GM18526 (cell line): ENCODE data around the gene THEMIS2.

ENCODE experiments used
- POLR2A ChIP-seq: IDR thresholded peaks from 3 replicates; pipeline ENCODE4 v1.6.1; 2011; ENCODE audit not compliant: insufficient read length; ENCODE audit errors: extremely low read depth

The THEMIS2 gene

GRCh38 chr1:27872059-27872801 is at the start of gene THEMIS2:
Gene THEMIS2, plus strand, starts transcription at chr1:27872544. Its CDS starts 28 bp downstream, at chr1:27872572.
- peak; percentile 86 for TF ChIP-seq POLR2A

- TF ChIP-seq POLR2A: no peak
Measured at GRCh38 chr1:27823784-27824183, 48.6 kb upstream of the THEMIS2 start.

- no peak for TF ChIP-seq POLR2A
Measured at GRCh38 chr1:27824411-27824810, 47.9 kb upstream of the THEMIS2 start.

- peak; percentile 95 for TF ChIP-seq POLR2A
Measured at GRCh38 chr1:27830621-27831440, 41.5 kb upstream of the THEMIS2 start, which contains the start of gene PPP1R8. Gene PPP1R8, plus strand, starts transcription at chr1:27830782. Its CDS starts 54 bp downstream, at chr1:27830836.

GRCh38 chr1:27831568-27832410 is 40.6 kb upstream of the THEMIS2 start:
- TF ChIP-seq POLR2A: no peak

- no peak for TF ChIP-seq POLR2A
Measured at GRCh38 chr1:27832762-27833161, 39.6 kb upstream of the THEMIS2 start.

GRCh38 chr1:27833470-27833869 is 38.9 kb upstream of the THEMIS2 start:
- no peak for TF ChIP-seq POLR2A

- TF ChIP-seq POLR2A: no peak
Measured at GRCh38 chr1:27835046-27835445, 37.3 kb upstream of the THEMIS2 start.

- no peak for TF ChIP-seq POLR2A
Measured at GRCh38 chr1:27835501-27835900, 36.8 kb upstream of the THEMIS2 start.

GRCh38 chr1:27849951-27850350 is 22.4 kb upstream of the THEMIS2 start:
- TF ChIP-seq POLR2A: no peak

GRCh38 chr1:27855085-27855484 is 17.3 kb upstream of the THEMIS2 start:
- no peak for TF ChIP-seq POLR2A

- no peak for TF ChIP-seq POLR2A
Measured at GRCh38 chr1:27856561-27857343, 15.6 kb upstream of the THEMIS2 start.

GRCh38 chr1:27858072-27858948 is 14.0 kb upstream of the THEMIS2 start:
- TF ChIP-seq POLR2A: no peak
